Left kidney (tissue), 2 donors: ENCODE results near the gene DDX17. TPM values are rescaled to one million over a fixed set of nuclear protein-coding genes. Genes with fewer than 3 reads are reported as not detected.

Source experiments
- DNase-seq: peaks from one replicate; pipeline ENCODE4 v3.0.0-alpha.2; 2013
- polyA plus RNA-seq: library from polyadenylated mRNA; unstranded; fragments of 120-200 nt; gene quantifications from one replicate; pipeline ENCODE4 v1.2.1, GENCODE V29; 2013; ENCODE audit not compliant: insufficient read length

Gene DDX17
- polyA plus RNA-seq, 1 donor = 1,227 TPM

GRCh38 chr22:38449776-38450175 is 56.3 kb downstream of the DDX17 start:
- no peak for DNase-seq

GRCh38 chr22:38448945-38449745 is 57.0 kb downstream of the DDX17 start:
- no peak for DNase-seq

- DNase-seq = no peak
These were observed 60.0 kb downstream of the DDX17 start for GRCh38 chr22:38446018-38446601.

DNA sequence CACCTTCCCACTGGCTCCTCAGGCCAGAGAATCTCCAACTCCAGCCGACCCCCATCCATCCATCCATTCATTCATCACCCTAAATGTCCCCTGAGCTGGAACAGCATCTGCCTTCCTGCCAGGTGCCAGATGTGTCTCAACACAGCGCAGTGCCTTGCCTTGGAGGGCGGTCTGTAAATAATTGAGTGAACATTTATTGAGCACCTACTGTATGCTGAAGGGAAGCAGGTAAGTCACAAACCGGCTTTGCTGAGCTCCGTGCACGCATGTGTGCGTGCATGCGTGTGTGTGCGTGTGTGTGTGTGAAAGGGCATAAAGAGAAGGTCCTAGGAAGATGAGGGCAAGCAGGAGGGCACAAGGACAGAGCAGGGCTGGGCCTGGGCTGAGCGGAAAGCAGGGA is 61.3 kb downstream of the DDX17 start:
- DNase-seq = no peak

GRCh38 chr22:38443628-38444521 is 62.2 kb downstream of the DDX17 start:
- no peak for DNase-seq

GRCh38 chr22:38442967-38443627 is 63.0 kb downstream of the DDX17 start:
- no peak for DNase-seq

DNA sequence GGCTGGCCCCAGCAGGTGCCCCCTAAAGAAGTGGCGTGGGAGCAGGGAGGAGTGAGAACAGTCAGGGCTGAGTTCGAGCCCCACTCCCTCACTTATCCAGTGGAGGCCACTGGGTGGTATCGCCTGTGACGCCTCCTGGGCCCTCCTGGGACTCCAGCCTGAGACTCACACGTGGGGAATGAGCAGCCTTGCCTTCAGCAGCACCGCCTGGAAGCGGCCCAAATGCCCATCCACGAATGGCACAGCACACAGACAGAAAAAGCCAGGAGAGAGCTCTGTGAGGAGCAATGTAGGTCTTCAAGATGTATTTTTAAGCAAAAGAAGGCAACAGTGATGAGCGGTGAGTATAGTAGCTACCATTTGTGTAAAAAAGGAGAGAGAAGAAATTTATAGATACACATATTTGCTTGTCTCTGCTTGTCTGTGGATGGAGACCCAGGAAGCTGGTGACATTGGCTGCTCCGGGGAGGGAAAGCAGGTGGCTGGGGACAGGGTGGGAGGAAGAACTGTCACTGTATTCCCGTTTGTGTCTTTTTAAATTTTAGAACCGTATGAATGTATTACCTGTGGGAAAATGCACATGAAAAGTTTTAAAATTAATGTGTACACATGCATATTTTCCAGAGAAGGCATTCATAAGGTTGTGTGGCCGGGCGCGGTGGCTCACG is 64.4 kb downstream of the DDX17 start:
- DNase-seq = no peak

GRCh38 chr22:38440747-38441350 is 65.3 kb downstream of the DDX17 start:
- no peak for DNase-seq

DNA sequence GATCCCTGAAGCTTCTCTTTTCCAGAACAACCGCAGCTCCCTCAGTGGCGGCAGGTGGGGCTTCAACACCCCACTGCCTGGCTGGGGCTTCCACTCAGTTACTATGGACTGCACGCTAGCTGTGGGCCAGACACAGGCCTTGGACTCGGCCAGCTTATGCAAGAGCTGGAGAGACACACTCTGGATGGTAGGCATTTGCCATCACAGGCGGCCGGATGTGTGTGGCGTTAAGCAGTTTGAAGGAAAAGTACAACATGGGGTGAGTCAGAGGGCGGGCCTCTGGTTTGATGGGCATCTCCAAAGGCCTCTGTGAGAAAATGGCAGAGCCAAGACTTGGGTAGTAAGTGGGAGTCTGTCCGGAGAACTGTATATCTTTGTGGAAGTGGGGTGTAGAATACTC is 68.7 kb downstream of the DDX17 start:
- no peak for DNase-seq

- no peak for DNase-seq
These were observed 69.3 kb downstream of the DDX17 start for GRCh38 chr22:38436629-38437395.

GRCh38 chr22:38435965-38436364 is 70.1 kb downstream of the DDX17 start:
- no peak for DNase-seq

- no peak for DNase-seq
These were observed 71.1 kb downstream of the DDX17 start for GRCh38 chr22:38435010-38435409.

GRCh38 chr22:38433871-38434270 is 72.2 kb downstream of the DDX17 start:
- DNase-seq = no peak

Other genes starting within 250 kb of the DDX17 start
- 44.1 TPM for gene TMEM184B, start 233.3 kb downstream of the DDX17 start, polyA plus RNA-seq
- 150 TPM for gene CSNK1E, start 188.9 kb downstream of the DDX17 start, polyA plus RNA-seq
- 0.18 TPM for gene KCNJ4, start 51.1 kb downstream of the DDX17 start, polyA plus RNA-seq
- gene KDELR3, start 38.2 kb downstream of the DDX17 start, polyA plus RNA-seq = 11.0 TPM
- 8.1 TPM for gene DMC1, start 63.9 kb upstream of the DDX17 start, polyA plus RNA-seq
- gene FAM227A, start 150.1 kb upstream of the DDX17 start, polyA plus RNA-seq = 12.0 TPM
- gene CBY1, start 150.3 kb upstream of the DDX17 start, polyA plus RNA-seq = 59.4 TPM
- gene TOMM22, start 175.6 kb upstream of the DDX17 start, polyA plus RNA-seq = 101 TPM
- 44.8 TPM for gene JOSD1, start 194.6 kb upstream of the DDX17 start, polyA plus RNA-seq
- gene GTPBP1, start 199.6 kb upstream of the DDX17 start, polyA plus RNA-seq = 53.6 TPM
- gene SUN2, start 249.7 kb upstream of the DDX17 start, polyA plus RNA-seq = 60.7 TPM